T47D (cell line): ENCODE measurements around the gene EYS.

Experiments used
- DNase-seq, 2 experiments: peaks; one replicate each; pipeline versions ENCODE4 v3.0.0 to v3.0.0-alpha.2; 2011 to 2012; ENCODE audit warnings: low read depth in 1 of 2, low spot score in 1 of 2
- JUND ChIP-seq: IDR thresholded peaks from 2 replicates; pipeline ENCODE4 v1.6.1; 2012; ENCODE audit warnings: low read depth
- in situ Hi-C: cut with HindIII; loops from 2 replicates; pipeline ENCODE4 v1.10.0; 2016; ENCODE audit warnings: low sequenced_read_pairs, low pct_unique_long_range_greater_than_20kb

Gene EYS

DNA sequence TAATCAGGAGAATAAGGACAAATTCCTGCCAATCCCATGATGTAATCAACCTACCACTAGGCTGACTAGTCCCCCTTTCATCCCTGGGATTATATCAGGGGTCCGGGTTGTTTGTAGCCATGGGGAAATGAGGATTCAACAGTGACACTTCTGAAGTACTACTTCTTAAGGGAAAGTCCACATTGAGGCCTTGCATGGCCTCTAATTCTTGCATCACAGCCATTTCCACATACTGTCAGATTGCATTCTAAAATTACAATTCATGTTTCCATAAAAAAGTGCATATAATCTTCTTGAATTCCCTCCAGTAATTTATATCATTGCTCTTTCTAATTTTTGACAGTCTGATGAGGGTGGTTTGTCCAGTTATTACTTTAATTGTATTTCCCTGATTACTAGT, 1887.2 kb downstream of the EYS start:
- no peak for DNase-seq
- TF ChIP-seq JUND: no peak
- in situ Hi-C loops: no loop called here

DNA sequence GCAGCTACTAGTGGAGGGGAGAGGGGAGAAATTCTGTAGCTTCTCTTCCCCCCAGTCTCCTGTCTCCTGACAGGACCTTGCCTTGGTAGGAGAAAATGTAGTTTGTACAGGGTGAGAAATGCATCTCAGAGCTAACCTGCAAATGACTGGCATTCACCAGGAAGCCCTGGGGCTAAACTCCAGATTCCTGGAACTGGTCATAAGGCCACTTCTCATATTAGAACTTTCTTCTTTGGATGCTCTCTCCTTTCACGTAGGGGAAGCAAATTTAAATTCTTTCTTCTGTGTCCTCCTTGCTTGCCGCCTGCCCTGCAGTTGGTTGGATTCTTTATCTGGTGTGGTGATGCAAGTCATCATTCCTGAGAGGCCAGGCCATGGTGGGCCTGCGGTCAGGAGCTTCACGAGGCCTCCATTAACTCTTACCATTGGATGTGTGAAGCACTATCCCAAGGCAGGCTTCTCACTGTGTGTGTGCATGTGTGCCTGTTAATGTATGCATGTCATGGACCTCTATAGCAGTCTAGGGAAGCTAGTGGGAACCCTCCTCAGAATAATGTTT, 1889.5 kb downstream of the EYS start:
- DNase-seq: peak in 1 of 2 experiments; percentile 71
- no peak for TF ChIP-seq JUND
- in situ Hi-C loops: no loop called here

DNA sequence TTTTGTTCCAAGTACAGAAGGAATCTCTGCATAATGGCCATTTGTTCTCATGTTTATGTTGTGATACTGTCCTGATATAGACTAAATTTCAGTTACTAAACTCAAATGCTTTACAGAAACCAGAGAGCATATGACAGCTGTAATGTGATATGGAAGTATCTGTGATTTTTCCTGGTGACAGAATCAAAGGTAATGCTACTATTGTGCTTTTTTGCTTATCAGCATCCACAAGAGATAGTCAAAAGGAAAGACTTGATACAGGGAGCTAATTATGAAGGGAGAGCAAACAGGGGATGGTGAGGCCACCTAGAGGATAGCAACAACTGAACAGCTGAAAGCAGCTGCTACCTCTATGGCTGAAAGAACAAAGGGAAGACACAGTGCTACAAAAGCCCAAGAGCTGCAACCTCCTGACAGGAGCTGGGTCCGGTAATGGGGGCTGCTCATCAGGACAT, 1890.0 kb downstream of the EYS start:
- DNase-seq: peak in 1 of 2 experiments; percentile 17
- TF ChIP-seq JUND: no peak
- in situ Hi-C loops: no loop called here

DNA sequence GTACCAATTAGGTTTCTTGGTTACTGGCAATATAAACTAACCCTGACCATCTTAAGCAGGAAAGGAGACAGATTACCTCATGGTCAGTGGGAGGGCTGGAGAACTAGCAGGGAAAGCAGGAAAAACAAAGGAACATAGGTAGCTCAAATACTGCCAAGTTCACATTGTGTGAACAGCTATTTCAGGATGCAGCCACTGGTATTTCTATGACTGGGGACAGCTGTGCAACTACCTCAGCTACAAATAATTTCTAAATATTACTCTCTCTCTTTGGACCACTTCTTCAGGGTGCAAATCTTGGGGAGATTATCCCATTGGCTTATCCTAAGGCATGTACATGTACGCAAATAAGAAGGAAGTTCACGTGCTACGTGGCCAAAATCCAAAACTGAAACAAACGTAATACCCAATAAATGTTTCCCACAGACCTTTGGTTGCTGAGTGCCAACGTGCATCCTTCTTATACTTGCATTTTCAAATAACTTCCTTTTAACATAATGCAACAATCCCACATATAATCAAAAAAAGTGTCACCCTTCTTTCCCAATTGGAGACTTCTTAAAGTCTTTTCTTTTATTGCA, 1890.5 kb downstream of the EYS start:
- in situ Hi-C loops: no loop called here
- no peak for TF ChIP-seq JUND
- no peak for DNase-seq

DNA sequence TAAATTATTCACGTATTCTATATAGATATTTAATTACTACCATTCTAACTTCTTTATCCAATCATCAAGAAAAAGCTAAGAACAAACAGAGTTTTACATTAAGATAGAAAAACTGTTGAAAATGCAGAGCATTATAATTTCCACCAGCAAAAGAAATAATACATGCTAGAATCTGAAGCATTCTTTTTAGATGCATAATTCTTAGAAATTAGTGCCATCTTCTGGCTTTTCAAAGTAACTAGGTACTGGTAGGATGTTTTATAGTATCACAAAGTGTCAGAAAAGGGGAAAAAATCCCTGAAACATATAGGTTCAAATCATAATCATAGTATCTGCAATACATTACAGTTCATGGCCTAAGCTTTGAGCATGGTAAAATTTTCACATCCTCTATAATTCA, 1892.6 kb downstream of the EYS start:
- TF ChIP-seq JUND: no peak
- in situ Hi-C loops: no loop called here
- DNase-seq: no peak

DNA sequence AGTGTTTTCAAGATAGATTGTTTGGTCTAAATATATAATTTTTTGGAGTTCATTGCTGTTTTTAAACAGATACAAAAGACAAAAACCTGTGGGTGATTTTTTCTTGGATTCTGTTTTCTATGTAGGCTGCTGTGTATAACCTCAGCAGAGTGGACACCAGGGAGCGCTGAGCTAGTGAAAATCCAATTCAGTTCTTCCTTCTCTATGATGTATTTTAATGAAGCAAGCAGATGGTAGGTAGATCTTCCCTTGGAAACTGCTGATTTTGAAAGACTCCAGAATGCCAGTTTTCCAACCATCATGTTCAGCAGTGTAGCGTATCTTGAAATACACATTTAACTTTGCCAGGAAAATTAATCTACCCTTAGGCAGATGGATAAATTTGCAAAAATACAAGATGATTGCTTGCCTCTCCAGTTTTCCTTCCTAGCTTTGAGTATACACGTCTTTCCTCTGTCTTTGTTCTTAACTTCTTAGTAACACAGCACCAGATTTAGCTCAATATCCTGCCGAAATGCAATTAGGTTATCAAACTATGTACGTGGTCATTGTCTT, 1893.4 kb downstream of the EYS start:
- in situ Hi-C loops: no loop called here
- no peak for TF ChIP-seq JUND
- peak in 1 of 2 experiments; percentile 15 for DNase-seq

DNA sequence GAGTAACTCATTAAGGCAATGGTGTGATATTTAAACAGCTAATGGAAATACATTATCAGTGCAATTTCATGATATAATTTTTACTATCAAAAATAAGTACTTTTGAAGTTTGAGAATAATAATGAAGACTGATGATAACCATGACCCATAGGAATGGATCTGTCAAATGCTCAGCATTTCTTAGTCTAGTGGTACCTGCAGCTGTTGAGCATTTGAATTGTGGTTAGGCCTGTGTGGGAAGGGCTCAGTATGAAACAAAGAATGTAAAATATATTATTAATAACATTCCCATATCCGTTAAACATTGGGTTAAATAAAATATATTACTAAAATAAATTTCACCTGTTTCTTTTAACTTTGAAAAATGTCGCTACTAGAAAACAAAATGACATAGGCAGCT, 1898.5 kb downstream of the EYS start:
- TF ChIP-seq JUND: no peak
- in situ Hi-C loops: no loop called here
- no peak for DNase-seq

DNA sequence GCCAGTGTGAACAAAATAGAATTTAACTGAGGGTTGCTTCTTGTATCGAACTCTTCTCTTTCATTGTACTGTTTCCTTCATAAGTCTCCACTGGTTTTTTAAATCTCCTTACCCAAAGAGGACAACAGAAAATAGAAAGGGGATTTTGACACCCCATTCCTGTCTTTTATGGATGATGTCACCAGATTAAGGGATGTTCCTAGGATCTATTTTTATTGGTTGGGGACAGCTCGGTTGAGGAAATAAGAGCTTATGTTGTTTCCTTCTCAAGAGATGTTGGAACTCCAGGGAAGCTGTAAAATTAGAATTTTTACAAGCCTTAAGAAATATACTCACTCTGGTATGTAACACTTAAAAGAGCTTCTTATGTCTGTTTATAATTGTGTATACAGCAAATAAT, 1900.0 kb downstream of the EYS start:
- DNase-seq: no peak
- in situ Hi-C loops: no loop called here
- TF ChIP-seq JUND: no peak

DNA sequence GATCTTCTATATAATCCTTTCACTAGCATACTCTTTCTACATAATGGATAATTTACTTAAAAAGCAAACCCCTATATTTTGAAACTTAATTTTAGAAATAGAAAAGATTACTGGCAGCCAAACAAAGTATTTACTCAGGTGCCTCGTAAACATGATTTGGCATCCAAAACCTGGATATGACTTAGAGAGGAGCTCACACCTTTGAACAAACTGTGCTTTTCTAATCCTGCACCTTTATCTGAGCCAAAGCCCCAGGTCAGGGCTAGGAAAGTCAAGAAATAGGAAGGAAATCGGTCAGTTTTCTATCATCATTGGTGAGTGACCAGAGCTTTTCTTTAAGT, 1900.5 kb downstream of the EYS start:
- in situ Hi-C loops: no loop called here
- TF ChIP-seq JUND: no peak
- DNase-seq: no peak

DNA sequence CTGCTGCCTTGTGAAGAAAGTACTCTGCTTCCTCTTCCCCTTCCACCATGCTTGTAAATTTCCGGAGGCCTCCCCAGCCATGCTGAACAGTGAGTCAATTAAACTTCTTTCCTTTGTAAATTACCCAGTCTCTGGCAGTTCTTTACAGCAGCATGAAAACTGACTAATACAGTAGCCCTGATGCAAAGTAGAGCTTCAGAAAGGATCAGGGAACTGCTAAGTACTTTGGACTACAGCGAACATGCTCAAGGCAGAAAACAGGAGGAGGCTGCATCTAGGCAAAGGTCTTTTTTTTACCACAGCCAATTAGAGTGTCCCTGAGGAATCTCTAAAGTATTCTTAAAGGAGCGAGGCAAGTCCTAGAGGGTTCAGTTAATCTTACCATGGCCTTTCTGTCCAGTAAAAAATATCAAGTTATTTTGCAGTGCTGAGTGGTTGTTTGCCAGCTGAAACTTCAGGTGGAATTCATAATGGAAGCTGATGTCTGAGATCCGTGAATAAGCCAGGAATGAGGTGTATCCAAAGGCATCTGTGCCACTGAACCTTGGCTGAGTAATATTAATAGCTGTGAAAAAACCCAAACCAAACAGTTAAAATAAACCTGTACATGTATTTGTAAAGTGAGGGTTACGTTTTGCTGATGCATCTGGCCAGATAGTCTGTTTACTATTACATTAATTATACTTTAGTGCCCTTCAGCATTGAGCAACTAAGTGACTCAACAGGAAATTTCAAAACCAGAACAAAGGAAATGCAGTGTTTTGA, 1901.0 kb downstream of the EYS start:
- peak in 1 of 2 experiments; percentile 63 for DNase-seq
- TF ChIP-seq JUND: no peak; the same call in 1 of the 2 replicates
- in situ Hi-C loops: no loop called here

DNA sequence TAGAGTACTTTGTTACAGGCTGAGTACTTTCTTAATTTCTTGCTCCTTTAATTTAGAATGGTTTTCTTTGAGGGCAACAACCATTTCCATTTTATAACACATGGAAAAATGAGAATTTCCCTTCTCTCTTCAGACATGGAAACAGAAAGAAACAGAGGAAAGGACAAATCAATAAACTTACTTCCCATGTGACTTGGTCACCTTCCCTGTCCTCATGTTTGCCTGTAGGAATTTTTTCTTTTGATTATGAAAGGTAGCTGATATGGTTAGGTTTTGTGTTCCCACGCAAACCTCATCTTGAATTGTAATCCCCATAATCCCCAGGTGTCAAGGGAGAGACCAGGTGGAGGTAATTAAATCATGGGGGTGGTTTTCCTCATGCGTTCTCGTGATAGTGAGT, 1901.7 kb downstream of the EYS start:
- no peak for DNase-seq
- in situ Hi-C loops: no loop called here
- TF ChIP-seq JUND: no peak

DNA sequence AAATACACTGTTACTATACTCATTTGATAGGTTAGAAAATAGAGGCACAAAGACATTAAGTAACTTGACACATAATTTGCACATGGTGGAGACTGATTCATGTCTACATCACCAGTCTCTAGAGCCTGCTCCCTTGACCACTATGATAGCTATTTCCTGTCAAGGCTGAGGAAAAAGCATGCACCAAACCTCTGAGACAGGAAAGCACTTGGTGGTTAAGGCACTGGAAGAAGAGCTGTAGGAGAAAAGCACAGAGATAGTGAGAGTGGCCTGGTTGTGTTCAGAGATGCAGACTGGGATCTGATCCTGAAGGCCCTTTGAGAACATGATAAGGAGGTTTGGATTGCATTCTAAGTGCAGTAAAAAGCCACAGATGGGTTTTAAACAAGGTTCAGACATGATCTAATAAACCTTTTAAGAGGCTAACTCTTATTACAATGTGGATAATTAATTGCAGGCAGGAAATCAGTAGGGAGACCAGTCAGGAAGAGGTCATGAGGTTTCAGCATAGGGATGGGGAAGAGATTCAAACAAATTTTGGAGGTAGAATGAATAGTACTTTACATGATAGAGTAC, 1902.6 kb downstream of the EYS start:
- no peak for DNase-seq
- in situ Hi-C loops: no loop called here
- TF ChIP-seq JUND: no peak

DNA sequence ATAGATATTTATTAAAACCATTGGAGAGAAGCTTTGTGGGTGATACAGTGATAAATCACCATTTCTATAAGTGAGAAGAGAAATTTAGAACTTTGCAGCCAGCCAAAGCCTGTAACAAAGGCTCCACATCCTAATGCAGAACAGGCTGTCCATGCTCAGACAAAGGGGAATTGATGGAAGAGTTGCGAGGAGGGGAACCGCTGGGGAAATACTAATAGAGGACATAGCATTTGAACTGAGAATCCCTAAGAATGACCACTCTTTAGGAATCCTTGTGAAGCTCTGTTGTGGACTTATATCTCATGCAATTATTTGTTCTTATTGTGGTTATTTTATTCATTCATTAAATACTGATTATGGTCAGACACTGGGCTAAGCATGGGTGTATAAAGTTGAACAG, 1903.7 kb downstream of the EYS start:
- TF ChIP-seq JUND: no peak
- in situ Hi-C loops: no loop called here

More for the DNA sequence above, 1903.7 kb downstream of the EYS start:
- no peak for DNase-seq
